PC-9 (cell line): ENCODE measurements around the gene DPH7. TPM values are rescaled to one million over a fixed set of nuclear protein-coding genes. Genes with fewer than 3 reads are reported as not detected.
"Not testable (repeated sequence)": the region's sequence is repeated elsewhere in the genome, so short reads cannot be mapped to it uniquely, and the experiment has no call there.

Experiments
- BruUV-seq: library from RNA; stranded (reverse); fragments of 400-500 nt; replicated peaks from 2 replicates; lab custom pipeline; 2021; lab: Mats Ljungman, UMichigan
- CTCF ChIA-PET: fragments of 300-600 bp; sonication (Branson Sonifier 250); formaldehyde crosslinking; loops from one replicate; lab custom pipeline; 2022; ENCODE audit warnings: antibody characterized with exemption; lab: Charles Lee
- POLR2A ChIA-PET: fragments of 300-600 bp; sonication (Branson Sonifier 250); formaldehyde crosslinking; loops from one replicate; lab custom pipeline; 2022; ENCODE audit warnings: antibody characterized with exemption; ENCODE audit not compliant: unreplicated experiment; lab: Charles Lee
- DNase-seq, 2 experiments: peaks; one replicate each; pipeline versions ENCODE4 v3.0.0 to v3.0.0-alpha.2; 2015 to 2022; ENCODE audit warnings: mixed read lengths in 1 of 2
- H2AFZ ChIP-seq: fragments of 200-600 bp; sonication (generic); 2 replicates; pipeline ENCODE4 v1.8.1; 2017; ENCODE audit warnings: antibody characterized with exemption
- H3F3A ChIP-seq: fragments of 200-600 bp; sonication (generic); 2 replicates; pipeline ENCODE4 v1.8.1; 2017; ENCODE audit warnings: antibody characterized with exemption, mild to moderate bottlenecking, low read depth; ENCODE audit not compliant: insufficient read depth
- H3K27ac ChIP-seq: fragments of 200-600 bp; sonication (generic); 2 replicates; pipeline ENCODE4 v1.6.1; 2016; ENCODE audit warnings: mixed run types
- H3K27me3 ChIP-seq: fragments of 200-600 bp; sonication (generic); 2 replicates; pipeline ENCODE4 v1.6.1; 2016; ENCODE audit warnings: low read depth, mixed run types; ENCODE audit not compliant: insufficient read depth
- H3K36me3 ChIP-seq: fragments of 200-600 bp; sonication (generic); 2 replicates; pipeline ENCODE4 v1.6.1; 2016; ENCODE audit warnings: low read depth, mixed run types
- H3K4me1 ChIP-seq: fragments of 200-600 bp; sonication (generic); replicated peaks from 2 replicates; pipeline ENCODE4 v1.6.1; 2016; ENCODE audit warnings: mixed run types; ENCODE audit not compliant: insufficient read depth
- H3K4me2 ChIP-seq: fragments of 200-600 bp; sonication (generic); 2 replicates; pipeline ENCODE4 v1.6.1; 2017; ENCODE audit warnings: mixed run types
- H3K4me3 ChIP-seq: fragments of 200-600 bp; sonication (generic); 2 replicates; pipeline ENCODE4 v1.6.1; 2016; ENCODE audit warnings: mixed run types
- H3K79me2 ChIP-seq: fragments of 200-600 bp; sonication (generic); 2 replicates; pipeline ENCODE4 v1.6.1; 2017; ENCODE audit warnings: low read depth, mixed run types
- H3K9me2 ChIP-seq: fragments of 200-600 bp; sonication (generic); 2 replicates; pipeline ENCODE4 v1.8.1; 2017; ENCODE audit warnings: mild to moderate bottlenecking; ENCODE audit not compliant: insufficient read depth
- H3K9me3 ChIP-seq: fragments of 200-600 bp; sonication (generic); 2 replicates; pipeline ENCODE4 v1.8.1; 2016; ENCODE audit warnings: low read depth; ENCODE audit not compliant: insufficient read depth
- H4K20me1 ChIP-seq: fragments of 200-600 bp; sonication (generic); 2 replicates; pipeline ENCODE4 v1.8.1; 2017; ENCODE audit not compliant: insufficient read depth
- EZH2 ChIP-seq: fragments of 200-600 bp; sonication (generic); IDR thresholded peaks from 2 replicates; pipeline ENCODE4 v1.8.0; 2017; ENCODE audit warnings: antibody characterized with exemption, low read depth
- intact Hi-C: fragments of 100-400 bp; cut with micrococcal nuclease; formaldehyde crosslinking; loops from one replicate; pipeline ENCODE4 v1.10.0; 2022; ENCODE audit not compliant: unreplicated experiment
- total RNA-seq: library from RNA; stranded (reverse); gene quantifications from 2 replicates; pipeline ENCODE4 v1.2.3, GENCODE V29; 2021
- TF ChIP-seq, protein P1 (sequence below): fragments of 200-600 bp; sonication (generic); conservative IDR thresholded peaks from 2 replicates; pipeline ENCODE4 v1.6.1; 2017; ENCODE audit warnings: mixed run types, antibody characterized with exemption, mild to moderate bottlenecking, moderate library complexity

DPH7 gene
- total RNA-seq, 1 experiment from 2014 or later = 48.5 TPM

DNA sequence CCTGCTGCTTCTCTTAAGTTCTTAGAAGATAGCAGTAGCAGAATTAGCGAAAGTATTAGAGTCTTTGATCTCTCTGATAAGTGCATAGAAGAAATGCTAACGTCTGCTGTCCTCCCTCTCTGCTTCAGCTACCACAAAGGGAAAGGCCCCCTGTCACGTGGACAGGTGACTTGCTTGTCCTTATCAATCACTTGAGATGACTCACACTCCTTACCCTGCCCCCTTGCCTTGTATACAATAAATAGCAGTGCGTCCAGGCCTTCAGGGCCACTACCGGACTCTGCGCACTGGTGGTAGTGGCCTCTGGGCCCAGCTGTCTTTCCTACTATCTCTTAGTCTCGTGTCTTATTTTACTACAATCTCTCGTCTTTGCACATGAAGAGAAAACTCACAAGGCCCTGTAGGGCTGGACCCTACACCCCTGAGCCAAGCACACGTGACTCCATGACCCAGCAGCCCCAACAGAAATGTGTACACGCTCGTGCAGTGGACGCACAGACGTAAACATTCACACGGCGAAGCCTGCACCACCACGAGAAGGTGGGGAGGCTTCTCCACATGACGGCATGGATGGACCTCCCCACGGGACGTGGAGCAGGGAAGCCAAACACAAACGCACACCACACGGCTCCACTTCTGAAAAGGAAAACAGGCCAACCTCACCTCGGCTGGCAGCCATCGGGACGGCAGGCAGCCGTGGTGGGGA lies 66.8 kb downstream of the DPH7 start:
- H3K79me2 ChIP-seq = no peaks in the 10 kb centered on the region
- H3K4me1 ChIP-seq = peaks cover 9% of the 10 kb centered on the region; the same call in 1 of the 2 replicates
- ChIA-PET CTCF (no interaction called here), POLR2A (no interaction called here)
- TF ChIP-seq, protein P1, sequence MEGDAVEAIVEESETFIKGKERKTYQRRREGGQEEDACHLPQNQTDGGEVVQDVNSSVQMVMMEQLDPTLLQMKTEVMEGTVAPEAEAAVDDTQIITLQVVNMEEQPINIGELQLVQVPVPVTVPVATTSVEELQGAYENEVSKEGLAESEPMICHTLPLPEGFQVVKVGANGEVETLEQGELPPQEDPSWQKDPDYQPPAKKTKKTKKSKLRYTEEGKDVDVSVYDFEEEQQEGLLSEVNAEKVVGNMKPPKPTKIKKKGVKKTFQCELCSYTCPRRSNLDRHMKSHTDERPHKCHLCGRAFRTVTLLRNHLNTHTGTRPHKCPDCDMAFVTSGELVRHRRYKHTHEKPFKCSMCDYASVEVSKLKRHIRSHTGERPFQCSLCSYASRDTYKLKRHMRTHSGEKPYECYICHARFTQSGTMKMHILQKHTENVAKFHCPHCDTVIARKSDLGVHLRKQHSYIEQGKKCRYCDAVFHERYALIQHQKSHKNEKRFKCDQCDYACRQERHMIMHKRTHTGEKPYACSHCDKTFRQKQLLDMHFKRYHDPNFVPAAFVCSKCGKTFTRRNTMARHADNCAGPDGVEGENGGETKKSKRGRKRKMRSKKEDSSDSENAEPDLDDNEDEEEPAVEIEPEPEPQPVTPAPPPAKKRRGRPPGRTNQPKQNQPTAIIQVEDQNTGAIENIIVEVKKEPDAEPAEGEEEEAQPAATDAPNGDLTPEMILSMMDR = no peak
- no peak for TF ChIP-seq EZH2
- no peak overlapping the region for H3K27ac ChIP-seq
- no peaks in the 10 kb centered on the region for H3K9me2 ChIP-seq
- H3K27me3 ChIP-seq = peaks cover under 1% of the 10 kb centered on the region; the same call in 1 of the 2 replicates
- H3K4me2 ChIP-seq = no peak overlapping the region
- H3K9me3 ChIP-seq = no peaks in the 10 kb centered on the region
- DNase-seq = no peak
- H4K20me1 ChIP-seq = no peaks in the 10 kb centered on the region
- no TSS peak for BruUV-seq
- intact Hi-C loops = no loop called here
- H3K4me3 ChIP-seq = no peak overlapping the region
- no peaks in the 10 kb centered on the region for H3K36me3 ChIP-seq
- peaks cover 11% of the 10 kb centered on the region; the same call in 1 of the 2 replicates for H3F3A ChIP-seq
- H2AFZ ChIP-seq = no peak overlapping the region

DNA sequence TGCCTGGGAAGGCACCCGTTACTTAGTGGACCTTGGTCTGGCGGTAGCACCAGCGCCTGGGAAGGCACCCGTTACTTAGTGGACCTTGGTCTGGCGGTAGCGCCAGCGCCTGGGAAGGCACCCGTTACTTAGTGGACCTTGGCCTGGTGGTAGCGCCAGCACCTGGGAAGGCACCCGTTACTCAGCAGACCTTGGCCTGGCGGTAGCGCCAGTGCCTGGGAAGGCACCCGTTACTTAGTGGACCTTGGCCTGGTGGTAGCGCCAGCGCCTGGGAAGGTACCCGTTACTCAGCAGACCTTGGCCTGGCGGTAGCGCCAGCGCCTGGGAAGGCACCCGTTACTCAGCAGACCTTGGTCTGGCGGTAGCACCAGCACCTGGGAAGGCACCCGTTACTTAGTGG lies 67.6 kb downstream of the DPH7 start:
- H3K4me2 ChIP-seq, H3K79me2 ChIP-seq, CTCF ChIA-PET, H2AFZ ChIP-seq, intact Hi-C loops, H3F3A ChIP-seq, H3K9me2 ChIP-seq, H3K27ac ChIP-seq, DNase-seq, H3K27me3 ChIP-seq, H3K4me3 ChIP-seq, POLR2A ChIA-PET, H3K9me3 ChIP-seq, H3K36me3 ChIP-seq, H3K4me1 ChIP-seq, BruUV-seq, H4K20me1 ChIP-seq: not testable (repeated sequence)

DNA sequence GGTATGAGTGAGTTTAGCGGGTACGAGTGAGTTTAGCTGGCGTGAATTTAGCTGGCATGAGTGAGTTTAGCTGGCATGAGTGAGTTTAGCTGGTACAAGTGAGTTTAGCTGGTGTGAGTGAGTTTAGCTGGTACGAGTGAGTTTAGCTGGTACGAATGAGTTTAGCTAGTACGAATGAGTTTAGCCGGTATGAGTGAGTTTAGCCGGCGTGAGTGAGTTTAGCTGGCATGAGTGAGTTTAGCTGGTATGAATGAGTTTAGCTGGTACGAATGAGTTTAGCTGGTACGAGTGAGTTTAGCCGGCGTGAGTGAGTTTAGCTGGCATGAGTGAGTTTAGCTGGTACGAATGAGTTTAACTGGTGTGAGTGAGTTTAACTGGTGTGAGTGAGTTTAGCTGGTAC lies 69.5 kb downstream of the DPH7 start:
- BruUV-seq = no TSS peak
- no peaks in the 10 kb centered on the region for H3K36me3 ChIP-seq
- no peak overlapping the region for H2AFZ ChIP-seq
- H3K4me2 ChIP-seq = no peak overlapping the region
- H3K27ac ChIP-seq = no peak overlapping the region
- intact Hi-C loops = no loop called here
- peaks cover 9% of the 10 kb centered on the region; the same call in 1 of the 2 replicates for H3K4me1 ChIP-seq
- DNase-seq = no peak
- TF ChIP-seq EZH2 = no peak
- TF ChIP-seq, protein P1 = no peak
- H3F3A ChIP-seq = peaks cover 7% of the 10 kb centered on the region; the same call in 1 of the 2 replicates
- H3K27me3 ChIP-seq = peaks cover 9% of the 10 kb centered on the region
- POLR2A ChIA-PET = no interaction called here
- no peaks in the 10 kb centered on the region for H3K79me2 ChIP-seq
- CTCF ChIA-PET = interaction anchor here (0.6 to 0.7 kb wide), 2 partner anchors 17 to 238 kb away, joined by 3 to 4 read pairs; no protein-coding TSS in a partner anchor
- H4K20me1 ChIP-seq = no peaks in the 10 kb centered on the region
- H3K9me2 ChIP-seq = no peaks in the 10 kb centered on the region
- H3K9me3 ChIP-seq = no peaks in the 10 kb centered on the region
- no peak overlapping the region for H3K4me3 ChIP-seq
